Testis (tissue), 3 donors: ENCODE measurements around the gene DDX54. TPM values are rescaled to one million over a fixed set of nuclear protein-coding genes. Genes with fewer than 3 reads are reported as not detected.
"Not testable (repeated sequence)": the region's sequence is repeated elsewhere in the genome, so short reads cannot be mapped to it uniquely, and the experiment has no call there.

Source experiments
- DNase-seq: peaks from one replicate; pipeline ENCODE4 v3.0.0-alpha.2; 2019
- H3K27ac ChIP-seq, 2 donors: fragments of 200-600 bp; sonication (generic); one replicate each; pipeline ENCODE4 v1.5.1; 2019
- H3K27me3 ChIP-seq: fragments of 200-600 bp; sonication (generic); one replicate; pipeline ENCODE4 v1.5.1; 2019
- H3K36me3 ChIP-seq: fragments of 200-600 bp; sonication (generic); one replicate; pipeline ENCODE4 v1.5.1; 2017; ENCODE audit warnings: low read depth; ENCODE audit errors: missing control alignments
- H3K4me1 ChIP-seq: fragments of 200-600 bp; sonication (generic); one replicate; pipeline ENCODE4 v1.5.1; 2019
- H3K4me3 ChIP-seq, 2 donors: fragments of 200-600 bp; sonication (generic); one replicate each; pipeline ENCODE4 v1.5.1; 2017 to 2019
- H3K9me3 ChIP-seq: fragments of 200-600 bp; sonication (generic); one replicate; pipeline ENCODE4 v1.5.1; 2017
- POLR2A ChIP-seq: fragments of 450-650 bp; IDR thresholded peaks from one replicate; pipeline ENCODE4 v1.6.1; 2017; ENCODE audit warnings: antibody characterized with exemption, mild to moderate bottlenecking, moderate library complexity
- whole genome bisulfite sequencing, 2 donors: methylation state at CpG; one replicate each; pipeline ENCODE4 v1.1.5; 2018; 5-methylcytosine and 5-hydroxymethylcytosine counted together
- intact Hi-C: fragments of 100-400 bp; cut with DNase I; formaldehyde crosslinking; loops from one replicate; pipeline ENCODE4 v1.15.1; 2023; ENCODE audit warnings: low total_unique reads
- polyA plus RNA-seq: library from polyadenylated mRNA; stranded (reverse); fragments of 350-450 nt; fragmentation: Illumina TruSeq; extraction: RNeasy Lipid Tissue Mini Kit (QIAGEN cat#74804); gene quantifications from one replicate; pipeline ENCODE4 v1.2.3, GENCODE V29; 2014; ENCODE audit warnings: low read depth, low replicate concordance; ENCODE audit not compliant: insufficient read depth
- total RNA-seq, 2 donors: library from RNA; depleted of rRNA; stranded (reverse); fragments of >200 nt; gene quantifications; one replicate each; pipeline ENCODE4 v1.2.3, GENCODE V29; 2016
- TF ChIP-seq, protein P1 (sequence below), 3 experiments: fragments of 450-650 bp in 2 of 3; fragments of 200-600 bp in 1 of 3; sonication (generic) in 1 of 3; IDR thresholded peaks; one replicate each; pipeline ENCODE4 v1.5.1; 2016 to 2019; ENCODE audit warnings: antibody characterized with exemption in 3 of 3, mild to moderate bottlenecking in 2 of 3, moderate library complexity in 1 of 3

Gene DDX54
- total and polyA plus RNA-seq, 3 donors from 2014 or later: 40.3 to 63.6 (median 62.4) TPM

DNA sequence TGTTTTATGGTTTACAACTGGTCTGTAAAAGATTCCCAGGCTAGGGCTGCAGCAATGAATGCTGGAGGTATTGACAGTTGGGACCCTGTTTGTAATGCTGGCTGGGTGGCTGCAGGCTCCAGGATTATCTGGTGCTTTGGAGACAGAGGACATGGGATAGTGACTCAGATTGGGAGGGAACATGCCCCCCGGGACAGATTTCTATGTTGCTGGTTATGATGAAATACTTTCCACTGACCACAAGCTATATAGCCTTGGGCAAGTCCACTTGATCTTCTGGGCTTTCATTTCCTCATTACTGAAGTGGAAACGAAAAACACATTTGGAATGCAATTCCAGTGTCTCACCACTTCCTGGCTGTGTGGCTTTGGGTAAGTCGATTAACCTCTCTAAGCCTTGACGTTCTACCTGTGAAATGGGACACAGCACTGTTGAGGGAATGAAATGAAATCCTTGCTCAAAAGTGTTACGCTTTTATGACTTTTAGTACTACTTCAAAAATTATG lies 29.7 kb upstream of the DDX54 start:
- Histone ChIP-seq H3K4me1 (peaks cover 3% of the 10 kb centered on the region), H3K4me3 (no peak overlapping the region), H3K36me3 (no peaks in the 10 kb centered on the region), H3K27me3 (no peaks in the 10 kb centered on the region), H3K27ac (no peak overlapping the region), H3K9me3 (no peaks in the 10 kb centered on the region)
- TF ChIP-seq, protein P1, sequence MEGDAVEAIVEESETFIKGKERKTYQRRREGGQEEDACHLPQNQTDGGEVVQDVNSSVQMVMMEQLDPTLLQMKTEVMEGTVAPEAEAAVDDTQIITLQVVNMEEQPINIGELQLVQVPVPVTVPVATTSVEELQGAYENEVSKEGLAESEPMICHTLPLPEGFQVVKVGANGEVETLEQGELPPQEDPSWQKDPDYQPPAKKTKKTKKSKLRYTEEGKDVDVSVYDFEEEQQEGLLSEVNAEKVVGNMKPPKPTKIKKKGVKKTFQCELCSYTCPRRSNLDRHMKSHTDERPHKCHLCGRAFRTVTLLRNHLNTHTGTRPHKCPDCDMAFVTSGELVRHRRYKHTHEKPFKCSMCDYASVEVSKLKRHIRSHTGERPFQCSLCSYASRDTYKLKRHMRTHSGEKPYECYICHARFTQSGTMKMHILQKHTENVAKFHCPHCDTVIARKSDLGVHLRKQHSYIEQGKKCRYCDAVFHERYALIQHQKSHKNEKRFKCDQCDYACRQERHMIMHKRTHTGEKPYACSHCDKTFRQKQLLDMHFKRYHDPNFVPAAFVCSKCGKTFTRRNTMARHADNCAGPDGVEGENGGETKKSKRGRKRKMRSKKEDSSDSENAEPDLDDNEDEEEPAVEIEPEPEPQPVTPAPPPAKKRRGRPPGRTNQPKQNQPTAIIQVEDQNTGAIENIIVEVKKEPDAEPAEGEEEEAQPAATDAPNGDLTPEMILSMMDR (IDR thresholded peaks at IDR 0.05): no peak
- no peak for TF ChIP-seq POLR2A
- intact Hi-C loops: no loop called here
- 73 to 79% methylated on average over 5 of the region's 5 CpGs for WGBS, 2 donors
- DNase-seq: peak; percentile 49

GRCh38 chr12:113211160-113211559 lies 25.9 kb upstream of the DDX54 start:
- no peak for TF ChIP-seq POLR2A
- TF ChIP-seq, protein P1 (IDR thresholded peaks at IDR 0.05): no peak
- Histone ChIP-seq H3K27ac (no peak overlapping the region), H3K9me3 (no peaks in the 10 kb centered on the region), H3K36me3 (no peaks in the 10 kb centered on the region), H3K4me1 (peaks cover 3% of the 10 kb centered on the region), H3K4me3 (no peak overlapping the region), H3K27me3 (no peaks in the 10 kb centered on the region)
- 94 to 97% methylated on average over 6 of the region's 6 CpGs for WGBS, 2 donors
- intact Hi-C loops: no loop called here
- no peak for DNase-seq

GRCh38 chr12:113208041-113208934 lies 23.0 kb upstream of the DDX54 start:
- H3K4me3 ChIP-seq: no peak overlapping the region
- DNase-seq: no peak
- intact Hi-C loops: no loop called here

DNA sequence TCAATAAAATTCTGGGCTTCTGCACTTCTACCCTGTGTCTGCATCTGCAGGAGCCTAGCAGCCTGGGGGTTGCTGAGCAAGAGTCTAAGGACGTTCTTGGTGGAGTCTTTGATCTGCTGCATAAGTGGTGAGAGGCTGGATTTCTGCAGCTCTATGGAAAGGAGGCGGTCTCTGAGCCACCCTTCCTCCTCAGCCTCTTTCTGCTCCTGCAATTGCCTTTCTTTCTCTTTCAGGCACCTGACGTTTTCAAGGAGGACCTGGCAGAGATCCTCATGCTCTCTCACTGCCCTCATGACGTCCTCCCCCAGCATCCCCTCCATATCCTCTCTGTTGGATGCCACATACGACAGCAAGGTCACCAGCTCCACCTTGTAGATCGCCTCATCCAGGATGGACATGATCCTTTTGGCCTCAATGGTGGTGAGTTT lies 22.3 kb upstream of the DDX54 start:
- Histone ChIP-seq H3K27me3 (no peaks in the 10 kb centered on the region), H3K36me3 (no peaks in the 10 kb centered on the region), H3K27ac (no peak overlapping the region), H3K4me3 (no peak overlapping the region), H3K9me3 (no peaks in the 10 kb centered on the region), H3K4me1 (peaks cover 16% of the 10 kb centered on the region)
- DNase-seq: no peak
- WGBS, 2 donors: 75 to 79% methylated on average over 6 of the region's 6 CpGs
- TF ChIP-seq POLR2A: no peak
- TF ChIP-seq, protein P1 (IDR thresholded peaks at IDR 0.05): no peak
- intact Hi-C loops: no loop called here

More at GRCh38 chr12:113208041-113208934, 23.0 kb upstream of the DDX54 start:
- H3K9me3 ChIP-seq: no peaks in the 10 kb centered on the region
- H3K4me1 ChIP-seq: peaks cover 16% of the 10 kb centered on the region
- TF ChIP-seq, protein P1 (IDR thresholded peaks at IDR 0.05): no peak
- TF ChIP-seq POLR2A: no peak
- no peaks in the 10 kb centered on the region for H3K36me3 ChIP-seq
- no peaks in the 10 kb centered on the region for H3K27me3 ChIP-seq
- no peak overlapping the region for H3K27ac ChIP-seq
- WGBS, 2 donors: 65 to 75% methylated on average over 10 of the region's 10 CpGs

DNA sequence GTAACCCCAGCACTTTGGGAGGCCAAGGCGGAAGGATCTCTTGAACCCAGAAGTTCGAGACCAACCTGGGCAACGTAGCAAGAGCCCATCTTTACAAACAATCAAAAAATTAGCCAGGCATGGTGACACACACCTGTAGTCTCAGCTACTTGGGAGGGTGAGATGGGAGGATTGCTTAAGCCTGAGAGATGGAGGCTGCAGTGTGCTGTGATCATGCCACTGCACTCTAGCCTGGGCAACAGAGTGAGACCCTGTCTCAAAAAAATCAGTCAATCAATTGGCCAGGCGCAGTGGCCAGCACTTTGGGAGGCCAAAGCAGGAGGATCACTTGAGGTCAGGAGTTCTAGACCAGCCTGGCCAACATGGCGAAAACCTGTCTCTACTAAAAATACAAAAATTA lies 21.5 kb upstream of the DDX54 start:
- DNase-seq, intact Hi-C loops, H3K27ac ChIP-seq, H3K27me3 ChIP-seq, H3K4me3 ChIP-seq, H3K9me3 ChIP-seq, H3K36me3 ChIP-seq: not testable (repeated sequence)
- WGBS, 2 donors: 92 to 97% methylated on average over 5 of the region's 5 CpGs
- peaks cover 16% of the 10 kb centered on the region for H3K4me1 ChIP-seq
